Left renal cortex interstitium (tissue), 4 donors: Measurements from ENCODE around the gene PSKH1. TPM values are rescaled to one million over a fixed set of nuclear protein-coding genes. Genes with fewer than 3 reads are reported as not detected.

Experiments used
- DNase-seq, 4 donors: peaks; one replicate each; pipeline ENCODE4 v3.0.0-alpha.2; 2013; ENCODE audit warnings: low read depth in 4 of 4, low spot score in 2 of 4, missing footprints in 1 of 4
- polyA plus RNA-seq, 4 donors: library from polyadenylated mRNA; unstranded; fragments of 120-200 nt; gene quantifications; one replicate each; pipeline ENCODE4 v1.2.1, GENCODE V29; 2013; ENCODE audit not compliant: insufficient read length in 4 of 4

The PSKH1 gene
- polyA plus RNA-seq, 4 donors = 33.5 to 44.6 (median 40.1) TPM

DNA sequence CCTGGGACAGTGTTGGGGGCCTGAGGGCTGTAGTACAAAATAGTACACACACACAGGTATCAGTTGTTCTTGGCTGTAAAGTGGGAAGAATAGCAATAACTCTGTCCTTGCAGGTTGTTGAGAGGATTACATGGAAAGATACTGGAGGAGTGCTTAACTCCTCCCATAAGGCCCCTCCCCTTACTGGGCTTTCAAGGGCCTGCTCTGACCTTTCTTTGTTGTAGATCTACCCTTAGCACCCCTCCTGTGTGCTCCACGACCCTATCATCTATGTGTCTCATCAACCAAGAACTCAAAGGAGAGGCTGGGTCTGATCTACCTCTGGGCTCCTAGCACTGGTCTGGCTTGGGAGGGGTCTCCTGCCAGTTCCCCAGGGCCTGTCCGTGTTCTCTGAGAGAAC is 28.5 kb upstream of the PSKH1 start:
- no peak for DNase-seq

DNA sequence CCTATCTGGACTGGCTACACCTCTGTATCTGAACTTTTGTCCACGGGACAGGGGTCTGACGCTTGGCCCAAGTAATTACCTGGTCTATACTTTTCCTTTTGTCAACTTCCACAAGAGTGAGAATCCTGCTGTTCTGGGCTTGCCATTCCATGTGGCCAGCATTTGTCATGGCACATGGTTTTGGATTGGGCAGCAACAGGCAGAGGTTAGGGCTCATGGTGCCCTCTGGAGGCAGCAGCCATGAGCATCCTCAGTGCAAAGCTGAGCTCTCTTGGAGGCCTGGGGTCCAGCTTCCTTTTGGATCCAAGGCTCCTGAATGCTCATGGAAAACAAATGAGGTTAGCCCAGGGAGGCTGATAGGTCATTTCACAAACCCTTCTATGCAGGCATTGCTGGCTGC is 27.7 kb upstream of the PSKH1 start:
- DNase-seq = no peak

DNA sequence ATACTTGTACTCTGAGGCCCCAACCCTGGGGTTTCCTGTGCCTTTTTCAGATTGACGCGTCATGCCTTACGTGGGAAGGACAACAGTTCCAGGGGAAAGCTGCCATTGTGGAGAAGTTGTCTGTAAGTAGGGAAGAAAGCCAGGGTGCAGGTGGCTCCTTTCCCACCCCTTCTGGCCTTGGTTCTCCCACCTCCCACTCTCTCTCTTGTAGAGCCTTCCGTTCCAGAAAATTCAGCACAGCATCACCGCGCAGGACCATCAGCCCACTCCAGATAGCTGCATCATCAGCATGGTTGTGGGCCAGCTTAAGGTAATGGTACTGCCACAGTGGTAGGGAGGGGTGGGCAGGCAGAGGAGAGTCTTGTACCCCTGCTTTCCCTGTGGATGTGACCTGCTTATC is 24.8 kb upstream of the PSKH1 start:
- no peak for DNase-seq

DNA sequence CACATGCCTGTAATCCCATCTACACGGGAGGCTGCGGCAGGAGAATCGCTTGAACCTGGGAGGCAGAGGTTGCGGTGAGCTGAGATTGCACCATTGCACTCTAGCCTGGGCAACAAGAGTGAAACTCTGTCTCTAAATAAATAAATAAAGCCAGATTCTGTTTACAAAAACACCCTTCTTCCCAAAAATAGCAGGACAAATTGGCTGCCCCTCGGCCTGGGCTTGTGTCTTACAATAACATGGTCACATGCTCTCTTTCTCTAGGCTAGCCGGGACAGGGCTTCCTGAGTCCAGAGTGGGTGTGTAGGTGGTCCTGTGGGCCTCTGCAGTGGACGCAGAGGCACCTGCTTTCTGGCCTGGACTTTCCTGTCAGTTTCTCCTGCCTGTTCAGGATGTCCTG is 23.4 kb upstream of the PSKH1 start:
- DNase-seq = no peak

DNA sequence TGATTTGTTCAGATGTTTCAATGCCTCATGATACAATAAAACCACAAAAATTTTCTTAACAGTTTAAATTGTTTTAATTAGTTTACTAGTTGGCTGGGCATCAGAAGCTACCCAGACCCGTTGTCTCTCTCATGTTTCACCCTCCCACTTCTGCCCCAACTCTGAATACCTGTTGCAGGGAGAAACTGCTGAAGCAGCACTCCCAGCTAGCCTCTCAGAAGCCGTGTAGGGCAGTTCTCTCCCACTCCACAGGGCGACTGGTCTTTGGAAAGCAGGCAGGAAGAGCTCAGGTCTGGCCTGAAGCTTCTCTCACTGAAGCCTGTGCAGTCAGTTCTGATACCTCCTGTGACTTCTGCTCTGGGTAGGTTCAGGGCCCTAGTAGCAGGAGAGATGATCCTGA is 21.8 kb upstream of the PSKH1 start:
- no peak for DNase-seq

DNA sequence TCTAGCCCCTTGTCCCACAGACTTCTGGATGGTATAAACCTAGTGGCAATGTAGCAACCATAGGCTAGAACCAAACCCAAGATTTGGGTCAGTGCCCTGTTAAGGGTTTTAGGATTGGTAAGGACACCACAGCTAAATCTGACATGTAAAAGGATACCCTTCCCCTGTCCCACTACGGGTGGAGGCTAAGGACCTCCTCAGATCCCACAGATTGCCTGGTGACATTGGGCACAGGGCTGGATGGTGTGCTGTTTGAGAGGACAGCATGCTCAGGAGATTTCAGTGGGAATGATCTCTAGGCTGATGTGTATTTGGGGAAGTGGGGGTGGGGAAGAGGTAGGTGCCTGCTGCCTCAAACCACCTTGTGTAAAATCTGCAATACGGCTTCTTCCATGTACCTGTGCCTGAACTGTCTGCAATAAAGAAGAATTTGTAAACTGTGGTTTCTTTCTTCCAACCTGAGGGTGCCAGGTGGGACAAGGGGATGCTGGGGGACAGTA is 20.9 kb upstream of the PSKH1 start:
- no peak for DNase-seq

DNA sequence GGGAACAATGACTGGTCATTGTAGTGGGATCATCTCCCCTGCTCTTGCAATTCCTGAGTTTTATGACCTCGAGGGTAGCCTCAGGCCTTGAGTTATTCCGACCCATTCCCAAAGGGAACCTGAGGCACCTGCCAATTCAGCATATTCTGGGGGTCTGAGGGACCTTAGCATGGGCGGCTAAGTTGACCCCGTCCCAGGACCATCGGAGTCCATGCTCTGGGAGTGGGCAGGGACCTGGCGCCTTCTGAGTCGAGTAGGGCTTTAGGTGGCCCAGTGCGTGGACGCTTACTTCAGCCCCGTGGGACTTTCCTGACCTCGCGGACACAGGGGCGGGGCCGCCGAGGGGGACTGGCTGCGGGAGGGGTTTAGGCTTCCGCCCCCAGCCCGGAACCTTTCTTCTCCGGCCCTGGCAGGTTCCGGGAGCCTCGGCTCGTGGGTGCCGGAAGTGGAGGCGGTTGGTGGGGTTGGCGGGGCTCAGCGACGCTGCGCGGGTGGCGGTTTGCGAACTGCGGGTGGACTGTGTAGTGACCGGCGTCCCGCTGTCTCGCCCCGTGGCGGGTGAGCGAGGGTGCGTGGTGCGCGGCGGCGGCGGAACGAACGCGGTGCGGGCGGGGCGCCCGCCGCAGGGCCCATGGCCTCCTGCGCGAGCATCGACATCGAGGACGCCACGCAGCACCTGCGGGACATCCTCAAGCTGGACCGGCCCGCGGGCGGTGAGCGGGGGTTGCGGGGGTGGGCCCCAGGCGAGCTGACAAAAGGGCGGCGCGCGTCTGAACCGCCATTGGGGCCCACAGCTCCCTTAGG is 20.2 kb upstream of the PSKH1 start, which contains the start of gene EDC4:
Gene EDC4, plus strand, starts transcription at position 422 of the 804 bp plus-strand sequence. Its CDS starts 210 bp downstream, at position 632.
- peak in 1 of 4 donors; percentile 48 for DNase-seq

DNA sequence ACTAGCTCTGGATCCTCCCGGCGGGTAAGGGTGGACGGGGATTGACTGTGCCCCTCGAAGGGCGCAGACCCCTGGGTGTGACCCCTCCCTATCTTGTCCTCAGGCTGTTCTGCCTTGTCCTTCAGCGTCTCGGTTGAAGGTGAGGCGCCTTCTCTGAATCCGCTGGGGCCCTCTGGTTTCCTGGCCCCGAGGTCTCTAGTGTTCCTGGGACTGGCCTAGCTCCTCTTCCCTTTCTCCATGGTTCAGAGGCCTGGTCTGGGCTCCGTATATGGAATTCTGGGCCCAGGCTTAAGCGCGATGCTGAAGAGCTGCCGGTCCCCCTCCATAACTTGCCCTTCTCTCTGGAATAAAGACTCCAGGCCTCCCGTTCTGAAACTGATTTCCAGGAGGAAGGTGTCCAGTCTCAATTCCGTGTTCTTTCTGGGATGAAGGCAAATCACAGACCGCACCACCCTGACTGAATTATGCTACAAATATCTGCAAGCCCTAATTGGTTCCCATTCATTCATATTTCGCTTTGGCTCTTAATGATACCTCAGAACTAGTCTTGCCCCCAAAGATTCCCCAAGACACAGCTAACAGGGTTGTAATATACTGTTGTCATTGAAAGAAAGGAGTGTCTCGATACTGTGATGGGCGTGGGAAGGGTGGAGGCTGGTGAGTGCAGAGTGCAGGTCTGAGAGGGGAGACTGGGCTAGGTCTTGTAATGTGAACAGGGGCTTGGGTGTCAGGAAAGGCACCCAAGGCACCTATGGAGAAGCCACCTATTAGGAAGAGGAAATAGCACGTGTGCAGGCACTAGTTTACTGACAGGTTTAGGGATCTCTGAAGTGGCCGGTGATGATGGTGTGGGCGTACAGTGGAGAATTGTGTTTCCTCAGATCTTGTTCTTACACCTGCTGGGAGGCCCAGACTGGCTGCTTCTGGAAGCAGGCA is 19.4 kb upstream of the PSKH1 start:
- DNase-seq = no peak

DNA sequence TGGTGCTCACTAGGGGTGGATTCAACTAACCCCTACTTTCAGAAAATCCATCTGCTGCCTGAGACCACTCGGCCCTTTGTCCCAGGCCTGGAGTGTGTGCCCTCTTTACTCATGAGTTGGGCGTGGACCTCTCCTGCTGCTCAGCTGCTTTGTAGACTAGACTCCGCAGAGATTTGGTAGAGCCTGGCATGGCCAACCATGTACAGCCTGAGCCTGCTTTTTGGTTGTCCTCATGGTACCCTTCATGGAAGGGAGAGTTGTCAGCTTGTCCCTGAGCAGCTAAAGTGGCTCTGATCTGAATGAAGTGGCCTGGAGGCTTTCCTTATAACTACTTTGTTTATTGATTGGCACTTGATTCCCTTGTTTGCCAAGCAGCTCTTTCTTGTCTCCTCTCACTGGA is 18.7 kb upstream of the PSKH1 start:
- DNase-seq = no peak

DNA sequence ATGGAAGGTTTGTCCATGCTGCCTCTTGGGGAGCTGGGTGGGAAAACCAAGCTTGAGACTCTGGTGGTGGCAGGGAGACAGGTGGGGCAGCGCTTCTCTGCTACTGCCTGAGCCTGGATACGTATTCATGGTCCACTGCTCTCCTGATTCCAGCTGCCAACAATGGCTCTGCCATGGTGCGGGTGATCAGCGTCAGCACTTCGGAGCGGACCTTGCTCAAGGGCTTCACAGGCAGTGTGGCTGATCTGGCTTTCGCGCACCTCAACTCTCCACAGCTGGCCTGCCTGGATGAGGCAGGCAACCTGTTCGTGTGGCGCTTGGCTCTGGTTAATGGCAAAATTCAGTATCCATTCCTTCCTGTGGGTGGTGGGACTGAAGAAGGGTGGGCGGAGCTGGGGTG is 16.0 kb upstream of the PSKH1 start:
- no peak for DNase-seq

DNA sequence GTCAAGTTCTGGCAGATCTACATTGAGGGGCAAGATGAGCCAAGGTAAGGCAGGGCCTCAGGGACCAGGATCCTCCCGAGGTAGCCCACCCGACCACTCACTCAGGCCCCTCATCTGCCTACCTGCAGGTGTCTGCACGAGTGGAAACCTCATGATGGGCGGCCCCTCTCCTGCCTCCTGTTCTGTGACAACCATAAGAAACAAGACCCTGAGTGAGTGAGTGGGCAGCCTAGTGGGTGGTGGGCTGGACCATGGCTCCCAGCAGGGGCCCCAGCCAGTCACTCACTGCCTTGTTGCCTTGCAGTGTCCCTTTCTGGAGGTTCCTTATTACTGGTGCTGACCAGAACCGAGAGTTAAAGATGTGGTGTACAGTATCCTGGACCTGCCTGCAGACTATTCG is 14.8 kb upstream of the PSKH1 start:
- DNase-seq = no peak

DNA sequence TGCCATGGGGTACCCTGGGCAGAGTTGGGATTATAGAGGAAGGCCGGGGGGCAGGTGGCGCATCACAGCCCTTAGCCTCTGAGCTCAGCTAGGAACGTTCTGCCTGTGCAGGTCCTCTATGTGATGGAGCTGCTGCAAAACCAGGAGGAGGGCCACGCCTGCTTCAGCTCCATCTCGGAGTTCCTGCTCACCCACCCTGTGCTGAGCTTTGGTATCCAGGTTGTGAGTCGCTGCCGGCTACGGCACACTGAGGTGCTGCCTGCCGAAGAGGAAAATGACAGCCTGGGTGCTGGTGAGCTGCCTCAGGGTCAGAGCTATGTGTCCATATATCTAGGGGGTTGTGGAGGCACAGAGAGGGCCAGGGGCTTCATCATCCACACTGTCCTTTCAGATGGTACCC is 14.2 kb upstream of the PSKH1 start:
- DNase-seq = no peak

DNA sequence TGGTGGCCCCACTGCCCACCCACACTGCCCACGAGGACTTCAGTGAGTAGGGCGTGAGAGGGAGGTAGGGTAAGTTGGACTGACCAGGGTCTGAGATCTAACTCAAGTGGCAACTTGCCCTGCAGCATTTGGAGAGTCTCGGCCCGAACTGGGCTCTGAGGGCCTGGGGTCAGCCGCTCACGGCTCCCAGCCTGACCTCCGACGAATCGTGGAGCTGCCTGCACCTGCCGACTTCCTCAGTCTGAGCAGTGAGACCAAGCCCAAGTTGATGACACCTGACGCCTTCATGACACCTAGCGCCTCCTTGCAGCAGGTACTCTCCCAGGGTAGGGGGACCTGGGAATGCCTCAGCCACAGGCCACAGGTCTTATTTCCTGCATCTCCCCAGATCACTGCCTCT is 13.6 kb upstream of the PSKH1 start:
- DNase-seq = no peak

DNA sequence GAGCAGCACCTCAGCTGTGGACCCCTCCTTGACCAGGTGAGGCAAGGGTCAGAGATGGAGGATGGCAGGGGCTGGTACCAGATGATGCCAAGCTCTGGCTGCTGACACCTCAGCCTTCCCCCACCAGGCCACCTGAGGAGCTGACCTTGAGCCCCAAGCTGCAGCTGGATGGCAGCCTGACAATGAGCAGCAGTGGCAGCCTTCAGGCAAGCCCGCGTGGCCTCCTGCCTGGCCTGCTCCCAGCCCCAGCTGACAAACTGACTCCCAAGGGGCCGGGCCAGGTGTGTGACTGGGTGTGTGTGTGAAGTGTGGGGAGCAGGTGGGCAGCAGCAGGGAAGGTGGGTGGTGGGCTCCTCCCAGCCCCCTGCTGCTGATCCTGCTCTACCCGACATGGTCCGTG is 13.1 kb upstream of the PSKH1 start:
- DNase-seq = no peak

DNA sequence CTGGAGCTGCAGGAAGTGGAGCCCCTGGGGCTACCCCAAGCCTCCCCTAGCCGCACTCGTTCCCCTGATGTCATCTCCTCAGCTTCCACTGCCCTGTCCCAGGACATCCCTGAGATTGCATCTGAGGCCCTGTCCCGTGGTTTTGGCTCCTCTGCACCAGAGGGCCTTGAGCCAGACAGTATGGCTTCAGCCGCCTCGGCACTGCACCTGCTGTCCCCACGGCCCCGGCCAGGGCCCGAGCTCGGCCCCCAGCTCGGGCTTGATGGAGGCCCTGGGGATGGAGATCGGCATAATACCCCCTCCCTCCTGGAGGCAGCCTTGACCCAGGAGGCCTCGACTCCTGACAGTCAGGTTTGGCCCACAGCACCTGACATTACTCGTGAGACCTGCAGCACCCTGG is 12.5 kb upstream of the PSKH1 start:
- DNase-seq = no peak

DNA sequence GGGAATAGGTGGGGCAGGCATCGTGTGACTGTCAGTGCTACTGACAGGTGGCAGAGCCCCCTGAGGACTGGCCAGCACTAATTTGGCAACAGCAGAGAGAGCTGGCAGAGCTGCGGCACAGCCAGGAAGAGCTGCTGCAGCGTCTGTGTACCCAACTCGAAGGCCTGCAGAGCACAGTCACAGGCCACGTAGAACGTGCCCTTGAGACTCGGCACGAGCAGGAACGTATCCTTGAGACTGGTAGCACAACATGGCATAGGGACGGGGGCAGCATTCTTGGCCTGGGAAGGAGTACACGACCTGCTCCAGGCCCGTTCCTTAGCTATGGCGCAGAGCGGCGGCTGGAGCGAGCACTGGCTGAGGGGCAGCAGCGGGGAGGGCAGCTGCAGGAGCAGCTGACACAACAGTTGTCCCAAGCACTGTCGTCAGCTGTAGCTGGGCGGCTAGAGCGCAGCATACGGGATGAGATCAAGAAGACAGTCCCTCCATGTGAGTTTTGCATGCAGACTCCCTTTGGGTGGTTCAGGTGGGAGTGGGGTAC is 11.4 kb upstream of the PSKH1 start:
- DNase-seq = no peak

DNA sequence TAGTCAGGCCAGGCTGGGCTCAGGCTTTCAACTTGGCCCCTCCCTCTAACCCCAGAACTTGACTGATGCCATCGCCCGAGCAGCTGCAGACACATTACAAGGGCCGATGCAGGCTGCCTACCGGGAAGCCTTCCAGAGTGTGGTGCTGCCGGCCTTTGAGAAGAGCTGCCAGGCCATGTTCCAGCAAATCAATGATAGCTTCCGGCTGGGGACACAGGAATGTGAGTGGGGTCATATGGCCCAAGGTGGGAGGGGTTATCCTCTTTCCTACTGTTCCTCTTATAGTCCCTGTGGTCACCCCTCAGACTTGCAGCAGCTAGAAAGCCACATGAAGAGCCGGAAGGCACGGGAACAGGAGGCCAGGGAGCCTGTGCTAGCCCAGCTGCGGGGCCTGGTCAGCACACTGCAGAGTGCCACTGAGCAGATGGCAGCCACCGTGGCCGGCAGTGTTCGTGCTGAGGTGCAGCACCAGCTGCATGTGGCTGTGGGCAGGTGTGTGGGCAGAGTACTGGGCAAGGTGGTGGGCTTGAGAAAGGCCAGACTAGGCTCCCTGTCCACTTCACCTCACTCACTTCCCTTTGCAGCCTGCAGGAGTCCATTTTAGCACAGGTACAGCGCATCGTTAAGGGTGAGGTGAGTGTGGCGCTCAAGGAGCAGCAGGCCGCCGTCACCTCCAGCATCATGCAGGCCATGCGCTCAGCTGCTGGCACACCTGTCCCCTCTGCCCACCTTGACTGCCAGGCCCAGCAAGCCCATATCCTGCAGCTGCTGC is 10.5 kb upstream of the PSKH1 start:
- DNase-seq = no peak

DNA sequence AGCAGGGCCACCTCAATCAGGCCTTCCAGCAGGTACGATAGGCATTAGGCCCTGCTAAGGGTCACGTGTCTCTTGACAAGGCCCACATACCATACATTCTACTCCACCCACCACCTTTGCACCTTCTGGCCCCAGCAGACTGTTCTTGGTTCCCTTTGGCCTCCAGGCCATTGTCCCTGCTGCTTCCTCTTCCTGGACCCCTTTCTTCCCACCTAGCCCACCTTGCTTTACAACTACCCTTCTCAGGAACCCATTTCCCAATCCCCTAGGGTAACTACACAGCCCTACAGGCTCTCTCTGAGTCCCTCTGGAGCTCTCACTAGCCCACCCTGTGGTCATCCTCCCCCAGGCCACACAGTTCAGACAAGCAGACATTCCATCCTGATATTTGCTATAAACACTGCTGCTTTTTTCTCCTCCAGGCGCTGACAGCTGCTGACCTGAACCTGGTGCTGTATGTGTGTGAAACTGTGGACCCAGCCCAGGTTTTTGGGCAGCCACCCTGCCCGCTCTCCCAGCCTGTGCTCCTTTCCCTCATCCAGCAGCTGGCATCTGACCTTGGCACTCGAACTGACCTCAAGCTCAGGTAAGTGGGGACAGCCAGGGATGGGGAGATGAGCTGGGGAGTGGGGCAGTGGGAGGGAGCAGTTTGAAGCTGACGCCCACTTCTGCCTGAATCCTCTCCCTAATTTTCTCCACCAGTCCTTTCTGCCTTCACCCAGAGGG is 9.7 kb upstream of the PSKH1 start:
- no peak for DNase-seq

DNA sequence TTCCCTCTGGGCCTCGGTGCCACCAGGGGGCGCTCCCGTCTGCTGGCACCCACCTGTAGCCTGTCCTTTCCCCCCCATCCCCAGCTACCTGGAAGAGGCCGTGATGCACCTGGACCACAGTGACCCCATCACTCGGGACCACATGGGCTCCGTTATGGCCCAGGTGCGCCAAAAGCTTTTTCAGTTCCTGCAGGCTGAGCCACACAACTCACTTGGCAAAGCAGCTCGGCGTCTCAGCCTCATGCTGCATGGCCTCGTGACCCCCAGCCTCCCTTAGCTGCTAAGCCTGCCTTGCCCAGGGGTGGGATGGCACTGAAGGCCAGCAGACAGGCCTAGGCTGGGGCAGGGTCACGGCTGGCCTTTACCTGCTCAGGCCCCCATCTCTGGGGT is 9.2 kb upstream of the PSKH1 start:
- DNase-seq = no peak

DNA sequence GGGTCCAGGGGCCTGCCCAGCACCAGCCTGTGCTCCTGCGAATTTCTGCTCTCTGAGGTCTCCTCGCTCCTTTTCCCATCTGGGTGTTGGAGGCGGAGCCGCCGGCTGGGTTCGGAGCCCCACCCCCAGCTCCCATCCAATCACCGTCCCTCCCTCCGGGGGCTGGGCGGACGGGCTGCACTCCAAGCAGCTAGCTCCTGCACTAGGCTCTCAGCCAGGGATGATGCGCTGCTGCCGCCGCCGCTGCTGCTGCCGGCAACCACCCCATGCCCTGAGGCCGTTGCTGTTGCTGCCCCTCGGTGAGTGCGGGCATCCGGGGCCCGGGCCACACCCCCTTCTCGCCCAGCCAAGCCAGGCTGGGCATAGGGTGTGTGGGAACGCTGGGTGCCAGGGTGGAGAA is 8.4 kb upstream of the PSKH1 start, which contains the start of gene NRN1L:
Gene NRN1L, plus strand, starts transcription at position 202 of the 400 bp plus-strand sequence. Its CDS starts 19 bp downstream, at position 221.
- DNase-seq = peak in 2 of 4 donors; percentile 61 to 67
